GM21390 (cell line): ENCODE results near the gene RNF223.
"Not testable (repeated sequence)": the region's sequence is repeated elsewhere in the genome, so short reads cannot be mapped to it uniquely, and the experiment has no call there.

Experiments used
- ATAC-seq: cut with Tn5 transposase; IDR thresholded peaks from one replicate; pipeline ENCODE4 v1.9.1; 2021; ENCODE audit not compliant: unreplicated experiment

RNF223 gene

DNA sequence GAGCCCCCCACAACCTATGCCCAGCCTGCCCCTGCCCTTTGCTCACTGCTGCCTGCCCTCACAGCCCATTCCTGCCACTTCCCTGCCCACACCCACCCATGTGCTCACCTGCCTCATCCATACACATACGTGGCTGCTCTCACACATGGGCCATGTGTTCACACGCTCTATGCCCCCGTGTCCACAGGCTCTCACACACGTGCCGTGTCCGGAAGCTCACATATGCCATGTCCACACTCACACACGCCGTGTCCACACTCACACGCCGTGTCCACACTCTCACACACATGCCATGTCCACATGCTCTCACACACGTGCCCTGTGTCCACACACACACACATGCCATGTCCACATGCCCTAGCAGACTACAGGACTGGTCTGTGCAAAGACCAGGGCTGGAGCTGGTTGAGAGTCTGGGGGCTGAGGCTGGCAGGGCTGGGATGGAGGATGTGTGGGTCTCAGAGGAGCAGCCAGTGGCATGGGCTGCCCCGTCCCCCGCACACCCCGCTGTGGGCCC lies 583 bp upstream of the RNF223 start:
- no peak for ATAC-seq

DNA sequence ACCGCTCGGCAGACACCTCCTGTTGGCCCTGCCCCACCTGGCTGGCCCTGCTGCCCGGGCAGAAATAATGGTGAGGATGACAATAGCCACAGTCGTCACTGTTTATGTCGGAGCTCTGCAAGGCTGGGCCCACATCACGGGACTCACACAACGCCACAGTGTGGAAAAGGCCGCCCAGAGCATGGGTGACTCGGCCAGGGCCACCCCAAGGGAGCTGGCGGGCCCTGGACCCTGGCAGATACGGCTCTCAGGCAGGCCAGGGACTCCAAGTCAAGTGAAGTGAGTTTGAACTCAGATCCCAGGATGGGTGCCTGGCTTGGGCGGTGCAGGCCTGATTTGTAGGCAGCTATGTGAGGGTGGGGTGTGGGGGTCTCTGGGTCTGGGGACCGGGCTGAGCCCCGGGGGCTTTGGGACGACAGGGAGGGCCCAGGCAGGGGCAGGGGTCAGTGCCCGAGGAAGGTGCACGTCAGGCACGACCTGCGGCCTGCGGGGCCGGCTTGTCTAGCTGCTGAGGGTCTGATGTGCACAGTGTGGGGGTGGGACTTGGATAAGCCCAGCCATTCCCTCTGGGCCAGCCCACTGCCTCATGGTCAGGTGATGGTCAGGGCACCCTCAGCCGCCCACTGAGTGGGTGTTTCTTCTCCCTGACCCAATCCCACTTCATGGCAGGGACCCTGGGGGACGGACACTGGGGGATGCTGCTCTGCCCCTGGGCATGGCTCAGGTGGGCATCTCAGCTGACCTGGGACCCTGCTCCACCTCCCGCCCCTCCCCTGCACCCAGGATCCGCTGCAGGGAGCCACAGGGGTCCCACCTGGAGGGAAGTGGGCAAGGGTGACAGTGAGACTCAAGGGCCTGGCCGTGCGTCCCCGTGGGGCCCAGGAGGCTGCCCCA lies 1.0 kb downstream of the RNF223 start:
- ATAC-seq, result no peak

DNA sequence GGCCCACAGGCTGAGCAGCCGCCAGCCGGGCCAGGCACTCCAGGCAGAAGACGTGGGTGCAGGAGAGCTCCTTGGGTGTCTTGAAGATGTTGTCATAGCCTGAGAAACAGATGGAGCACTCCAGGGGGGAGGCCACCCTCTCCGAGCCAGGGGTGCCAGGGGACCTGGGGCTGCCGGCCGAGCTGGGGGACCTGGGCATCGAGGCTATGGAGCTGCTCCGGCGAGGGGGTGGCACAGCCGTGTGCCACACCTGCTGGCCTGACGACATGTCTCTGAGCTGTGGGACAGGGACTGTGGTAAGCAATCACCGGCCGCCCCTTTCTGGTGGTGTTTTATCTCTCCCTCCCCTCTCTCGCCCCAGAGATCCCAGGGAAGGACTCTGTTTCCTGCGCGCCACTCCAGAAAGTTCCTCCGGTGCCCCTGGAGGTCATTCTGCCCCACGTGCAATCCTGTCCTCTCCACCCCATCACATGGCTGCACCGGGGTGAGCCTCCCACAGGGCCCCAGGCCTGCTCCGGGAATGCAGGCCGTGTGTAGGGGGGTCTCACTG lies 1.7 kb downstream of the RNF223 start:
- no peak for ATAC-seq

DNA sequence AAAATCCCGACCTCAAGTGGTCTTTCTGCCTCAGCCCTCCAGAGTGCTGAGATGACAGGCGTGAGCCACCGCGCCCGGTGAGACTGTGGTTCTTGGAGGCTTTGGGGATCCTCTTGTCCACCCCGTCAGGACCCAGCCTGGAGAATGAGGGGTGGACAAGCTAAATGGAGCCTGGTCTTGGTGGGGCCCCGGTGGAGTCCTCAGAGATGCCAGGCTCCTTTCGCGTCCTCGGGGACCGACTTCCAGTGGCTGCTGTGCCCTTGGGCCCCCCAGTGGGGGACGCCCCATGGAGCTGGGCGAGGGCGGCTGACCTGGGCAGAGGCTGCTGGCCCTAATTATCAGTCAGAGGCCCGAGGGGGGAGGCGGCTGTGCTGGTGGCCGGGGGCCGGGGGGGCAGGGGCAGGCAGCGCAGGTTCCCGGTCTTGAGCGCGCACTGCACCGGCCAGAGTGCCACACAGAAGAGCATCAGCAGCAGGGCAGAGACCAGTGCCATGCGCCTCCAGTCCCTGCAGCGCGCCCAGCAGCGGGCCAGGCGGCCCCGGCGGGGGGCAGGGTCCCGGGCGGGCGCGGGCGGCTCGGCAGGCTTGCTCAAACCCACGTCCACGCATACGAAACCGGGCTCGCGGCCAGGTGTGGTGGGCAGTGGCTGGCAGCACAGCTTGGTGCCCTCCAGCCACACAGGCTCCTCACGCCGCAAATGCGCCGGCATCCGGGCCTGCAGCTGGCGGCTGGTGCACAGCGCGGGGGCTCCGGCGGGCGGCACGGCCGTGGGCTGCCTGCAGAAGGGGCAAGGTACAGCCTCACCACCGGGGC lies 2.4 kb downstream of the RNF223 start:
- no peak for ATAC-seq

DNA sequence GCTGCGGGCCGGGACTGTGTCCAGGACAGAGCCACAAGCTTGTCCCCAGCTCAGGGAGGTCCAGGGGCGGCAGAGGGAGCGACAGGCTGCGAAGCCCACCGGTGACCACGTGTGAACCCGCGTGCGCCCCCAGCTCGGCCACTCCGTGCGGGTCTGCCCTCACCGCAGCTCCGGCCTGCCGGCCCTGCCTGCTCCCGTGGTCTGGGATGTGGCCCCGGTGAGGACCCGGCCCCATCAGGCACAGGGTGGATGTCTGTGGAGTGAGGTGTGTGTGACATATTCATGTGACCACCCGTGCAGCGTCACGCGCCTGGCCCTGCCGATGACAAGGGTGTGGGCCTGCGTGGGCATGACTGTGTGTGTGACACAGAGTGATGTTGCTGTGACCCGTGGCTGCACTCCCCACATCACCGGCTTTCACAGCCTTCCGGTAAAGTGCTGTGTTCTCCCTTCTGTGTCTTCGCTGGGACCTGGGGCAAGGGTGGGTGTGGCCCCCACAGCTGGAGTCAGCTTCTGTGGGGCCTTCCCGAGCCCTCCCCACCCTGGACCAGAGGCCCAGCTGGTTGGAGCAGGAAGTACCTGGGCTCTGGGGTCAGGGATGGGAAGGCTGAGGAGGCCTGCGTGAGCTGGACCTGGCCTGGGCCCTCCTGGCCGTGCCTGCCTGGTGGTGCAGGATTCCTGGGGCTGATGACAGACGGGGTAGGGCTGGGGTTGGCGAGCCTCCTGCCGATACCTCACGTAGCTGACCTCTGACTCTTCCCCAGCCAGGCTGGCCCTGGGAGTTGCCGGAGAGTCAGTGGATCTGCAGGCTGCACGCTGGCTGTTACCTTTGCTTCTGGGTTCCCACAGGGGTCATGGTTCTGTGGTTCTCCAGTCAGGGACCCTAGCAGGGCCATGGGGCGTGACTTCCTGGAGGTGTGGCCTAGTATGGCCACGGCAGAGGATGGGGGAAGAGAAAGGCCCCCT lies 4.1 kb downstream of the RNF223 start:
- ATAC-seq, result no peak

DNA sequence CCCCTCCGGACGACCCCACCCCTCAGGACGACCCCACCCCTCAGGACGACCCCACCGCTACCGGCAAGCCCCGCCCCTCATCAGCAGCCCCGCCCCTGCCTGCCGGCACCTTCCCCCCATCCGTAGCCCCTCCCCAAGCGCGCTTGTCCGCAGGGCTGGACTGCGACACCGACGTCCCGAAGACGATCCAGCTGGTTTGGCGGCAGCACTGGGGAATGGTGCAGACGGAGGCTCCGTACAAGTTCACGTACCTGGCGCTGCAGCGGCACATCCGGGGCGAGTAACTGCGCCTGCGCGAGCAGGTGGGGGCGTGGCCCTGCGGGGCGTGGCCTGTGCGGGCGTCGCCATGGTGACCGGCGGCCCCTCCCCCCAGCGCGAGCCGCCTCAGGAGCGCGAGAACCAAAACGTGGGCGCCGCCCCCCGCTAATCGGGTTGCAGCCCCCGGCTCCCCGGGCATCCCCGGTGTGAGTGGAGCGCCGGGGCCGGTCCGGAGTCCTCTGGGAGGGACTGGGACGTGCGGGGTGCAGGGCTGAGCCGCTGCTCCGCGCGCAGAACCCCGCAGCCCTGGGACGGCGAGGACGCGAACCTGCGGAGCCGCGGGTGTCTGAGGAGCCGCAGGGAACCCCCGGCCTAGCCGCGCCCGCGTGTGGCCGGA lies 4.9 kb downstream of the RNF223 start:
- peak; percentile 45 for ATAC-seq

DNA sequence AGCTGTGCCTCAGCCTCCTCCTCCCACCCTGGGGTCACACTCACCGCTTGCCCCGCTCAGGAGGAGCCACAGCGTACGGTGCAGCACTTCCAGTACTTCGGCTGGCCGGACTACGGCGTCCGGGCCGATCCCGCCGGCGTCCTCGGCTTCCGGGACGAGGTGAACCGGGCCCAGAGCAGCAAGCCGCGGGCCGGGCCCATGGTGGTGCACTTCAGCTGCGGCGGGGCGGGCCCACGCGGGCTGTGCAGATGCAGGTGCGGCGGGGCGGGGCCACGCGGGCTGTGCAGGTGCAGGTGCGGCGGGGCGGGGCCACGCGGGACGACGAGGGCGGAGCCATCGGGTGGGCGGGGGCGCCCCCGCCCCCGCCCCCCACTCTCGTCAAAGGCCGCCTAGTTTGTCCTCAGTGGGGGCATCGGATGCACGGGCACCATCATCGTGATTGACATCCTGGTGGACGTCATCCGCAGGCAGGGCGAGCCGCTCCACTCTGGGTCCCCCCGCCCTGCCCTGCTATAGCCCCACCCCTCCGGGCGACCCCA lies 5.5 kb downstream of the RNF223 start:
- peak; percentile 15 for ATAC-seq

DNA sequence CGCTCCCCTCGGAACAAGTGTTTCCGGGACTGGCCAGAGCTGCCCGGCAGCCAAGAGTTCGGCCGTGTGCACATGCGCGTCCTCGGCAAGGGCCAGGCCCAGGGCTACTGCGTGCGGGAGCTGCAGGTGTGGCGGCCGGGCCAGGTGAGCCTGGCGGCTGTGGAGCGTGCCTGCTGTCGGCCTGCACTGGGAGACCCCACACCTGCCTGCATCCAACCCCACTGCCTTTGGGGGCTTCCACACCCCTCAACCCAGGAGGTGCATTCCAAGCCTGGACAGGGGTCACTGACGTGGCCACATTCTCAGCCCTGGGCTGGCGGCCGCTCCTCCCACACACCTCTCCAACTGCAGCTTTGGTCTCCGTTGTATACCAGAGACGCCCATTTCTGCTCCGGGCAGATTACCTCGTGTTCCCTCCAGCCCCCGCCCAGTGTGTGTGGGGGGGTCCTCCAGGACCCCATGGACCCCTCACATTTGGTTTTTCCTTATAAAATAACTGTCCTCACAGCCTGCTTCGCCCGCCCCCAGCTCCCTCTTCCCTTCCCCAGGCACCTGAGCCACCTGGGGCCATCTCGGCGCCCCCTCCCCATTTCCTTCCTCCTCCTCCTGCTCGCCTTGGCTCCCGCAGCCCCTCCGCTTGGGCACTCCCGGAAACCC lies 6.1 kb downstream of the RNF223 start:
- ATAC-seq, result no peak

DNA sequence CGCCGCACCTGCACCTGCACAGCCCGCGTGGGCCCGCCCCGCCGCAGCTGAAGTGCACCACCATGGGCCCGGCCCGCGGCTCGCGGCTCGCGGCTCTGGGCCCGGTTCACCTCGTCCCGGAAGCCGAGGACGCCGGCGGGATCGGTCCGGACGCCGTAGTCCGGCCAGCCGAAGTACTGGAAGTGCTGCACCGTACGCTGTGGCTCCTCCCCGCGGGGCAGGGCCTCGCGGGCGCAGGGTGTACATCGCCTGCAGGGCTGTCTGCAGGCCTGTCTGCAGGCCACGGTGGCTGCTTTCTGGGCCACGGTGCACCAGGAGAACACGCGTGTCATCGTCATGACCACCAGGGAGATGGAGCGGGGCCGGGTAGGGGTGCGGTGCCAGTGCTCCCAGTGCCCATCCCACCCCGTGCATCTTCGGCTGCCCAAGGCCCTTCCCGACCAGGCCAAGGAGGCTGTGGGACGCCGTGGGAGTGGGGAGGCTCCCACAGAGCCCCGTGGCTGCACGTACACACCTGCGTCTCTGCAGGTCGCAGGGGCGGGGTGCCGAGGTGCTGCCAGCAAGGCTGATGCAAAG lies 6.7 kb downstream of the RNF223 start:
- no peak for ATAC-seq

DNA sequence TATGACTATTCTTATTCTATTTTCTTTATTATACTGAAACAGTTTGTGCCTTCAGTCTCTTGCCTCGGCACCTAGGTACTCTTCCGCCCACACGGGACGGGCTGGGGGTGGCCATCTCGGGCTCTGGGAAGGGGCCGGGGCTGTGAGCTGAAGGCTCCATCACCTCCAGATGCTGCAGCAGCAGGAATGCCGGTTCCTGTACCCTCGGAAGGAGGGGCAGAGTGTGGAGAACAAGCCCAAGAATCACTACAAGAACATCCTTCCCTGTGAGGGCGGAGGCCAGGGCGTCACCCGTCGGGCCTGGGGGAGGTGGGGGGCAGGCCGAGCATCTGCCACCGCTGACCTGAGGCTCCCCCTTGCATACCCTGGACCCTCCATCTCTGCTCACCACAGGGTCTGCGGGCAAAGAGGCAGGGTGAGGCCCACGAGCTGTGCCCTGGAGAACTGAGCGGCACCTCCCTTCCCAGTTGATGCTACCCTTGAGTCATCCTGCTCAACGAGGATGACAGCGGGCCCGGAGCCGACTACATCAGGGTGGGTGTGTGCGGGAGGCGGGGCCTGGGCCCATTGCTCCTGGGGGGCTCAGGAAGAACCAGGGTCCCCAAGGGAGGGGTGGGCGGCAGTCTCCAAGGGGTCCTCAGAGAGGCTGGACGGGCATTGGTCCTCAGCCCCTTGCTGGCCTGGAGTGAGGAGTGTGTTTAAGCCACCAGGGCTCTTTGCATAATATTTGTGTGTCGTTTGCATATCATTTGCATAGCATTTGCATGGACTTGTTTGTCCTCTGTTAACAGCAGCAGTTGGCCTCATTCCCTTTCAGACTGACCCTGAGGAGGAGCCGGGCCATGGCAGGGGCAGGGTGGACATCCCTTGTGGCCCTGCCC lies 7.5 kb downstream of the RNF223 start:
- ATAC-seq, result no peak

DNA sequence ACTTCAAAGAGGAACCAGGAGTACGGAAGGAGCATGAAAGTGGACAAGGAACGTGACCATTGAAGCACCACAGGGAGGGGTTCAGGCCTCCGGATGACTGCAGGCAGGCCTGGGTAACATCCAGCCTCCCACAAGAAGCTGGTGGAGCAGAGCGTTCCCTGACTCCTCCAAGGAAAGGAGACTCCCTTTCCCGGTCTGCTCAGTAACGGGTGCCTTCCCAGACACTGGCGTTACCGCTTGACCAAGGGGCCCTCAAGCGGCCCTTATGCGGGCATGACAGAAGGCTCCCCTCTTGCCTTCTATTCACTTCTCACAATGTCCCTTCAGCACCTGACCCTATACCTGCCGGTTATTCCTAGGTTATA lies 8.2 kb downstream of the RNF223 start:
- not testable (repeated sequence) for ATAC-seq

DNA sequence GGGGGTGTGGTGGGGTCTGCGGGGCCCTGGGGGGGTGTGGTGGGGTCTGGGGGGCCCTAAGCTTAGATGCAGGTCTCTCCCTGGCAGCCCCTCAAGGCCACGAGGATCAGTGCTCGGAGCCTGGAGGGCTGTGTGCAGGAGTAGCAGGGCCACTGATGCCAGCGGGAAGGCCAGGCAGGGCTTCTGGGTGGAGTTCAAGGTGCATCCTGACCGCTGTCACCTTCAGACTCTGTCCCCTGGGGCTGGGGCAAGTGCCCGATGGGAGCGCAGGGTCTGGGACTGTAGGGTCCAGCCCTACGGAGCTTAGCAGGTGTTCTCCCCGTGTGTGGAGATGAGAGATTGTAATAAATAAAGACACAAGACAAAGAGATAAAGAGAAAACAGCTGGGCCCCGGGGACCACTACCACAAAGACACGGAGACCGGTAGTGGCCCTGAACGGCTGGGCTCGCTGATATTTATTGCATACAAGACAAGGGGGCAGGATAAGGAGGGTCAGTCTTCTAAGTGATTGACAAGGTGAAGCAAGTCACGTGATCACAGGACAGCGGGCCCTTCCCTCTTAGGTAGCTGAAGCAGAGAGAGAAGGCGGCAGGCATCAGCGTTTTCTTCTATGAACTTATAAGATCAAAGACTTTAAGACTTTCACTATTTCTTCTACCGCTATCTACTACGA lies 8.7 kb downstream of the RNF223 start:
- ATAC-seq, result no peak

DNA sequence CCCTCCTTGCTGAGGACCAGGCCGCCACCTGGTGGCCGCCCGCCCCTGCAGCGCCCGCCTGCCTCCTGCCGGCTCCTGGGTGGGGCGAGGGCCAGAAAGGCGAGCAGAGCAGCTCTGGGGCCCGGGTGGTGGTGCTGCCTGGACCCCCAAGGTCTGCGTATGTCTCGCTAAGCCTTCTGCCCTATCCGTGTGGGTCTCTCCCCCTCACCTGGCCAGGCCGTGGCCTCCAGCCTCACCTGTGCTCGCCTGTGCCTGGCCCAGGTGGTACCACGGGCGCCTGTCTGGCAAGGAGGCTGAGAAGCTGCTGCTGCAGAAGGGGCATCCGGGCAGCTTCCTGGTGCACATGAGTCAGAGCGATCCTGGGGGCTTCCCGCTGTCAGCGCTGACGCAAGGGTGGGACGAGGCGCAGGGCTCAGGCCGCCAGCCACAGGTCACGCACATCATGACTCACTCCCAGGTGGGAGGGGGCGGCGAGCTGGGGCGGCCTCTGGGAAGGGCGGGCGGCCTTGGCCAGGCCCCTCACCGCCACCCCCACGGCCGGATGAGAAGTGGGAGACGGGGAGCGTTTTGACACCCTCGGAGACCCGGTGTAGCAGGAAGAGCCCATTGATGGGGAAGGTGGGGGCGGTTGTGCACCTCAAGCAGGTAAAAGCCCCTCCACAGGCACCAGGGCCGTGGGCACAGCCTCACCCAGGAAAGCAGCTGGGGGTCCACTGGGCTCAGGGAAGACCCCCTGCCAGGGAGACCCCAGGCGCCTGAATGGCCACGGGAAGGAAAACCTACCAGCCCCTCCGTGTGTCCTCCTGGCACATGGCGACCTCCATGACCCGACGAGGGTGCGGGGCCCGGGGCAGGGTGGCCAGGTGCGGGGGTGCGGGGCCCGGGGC lies 9.9 kb downstream of the RNF223 start:
- peak; percentile 44 for ATAC-seq

DNA sequence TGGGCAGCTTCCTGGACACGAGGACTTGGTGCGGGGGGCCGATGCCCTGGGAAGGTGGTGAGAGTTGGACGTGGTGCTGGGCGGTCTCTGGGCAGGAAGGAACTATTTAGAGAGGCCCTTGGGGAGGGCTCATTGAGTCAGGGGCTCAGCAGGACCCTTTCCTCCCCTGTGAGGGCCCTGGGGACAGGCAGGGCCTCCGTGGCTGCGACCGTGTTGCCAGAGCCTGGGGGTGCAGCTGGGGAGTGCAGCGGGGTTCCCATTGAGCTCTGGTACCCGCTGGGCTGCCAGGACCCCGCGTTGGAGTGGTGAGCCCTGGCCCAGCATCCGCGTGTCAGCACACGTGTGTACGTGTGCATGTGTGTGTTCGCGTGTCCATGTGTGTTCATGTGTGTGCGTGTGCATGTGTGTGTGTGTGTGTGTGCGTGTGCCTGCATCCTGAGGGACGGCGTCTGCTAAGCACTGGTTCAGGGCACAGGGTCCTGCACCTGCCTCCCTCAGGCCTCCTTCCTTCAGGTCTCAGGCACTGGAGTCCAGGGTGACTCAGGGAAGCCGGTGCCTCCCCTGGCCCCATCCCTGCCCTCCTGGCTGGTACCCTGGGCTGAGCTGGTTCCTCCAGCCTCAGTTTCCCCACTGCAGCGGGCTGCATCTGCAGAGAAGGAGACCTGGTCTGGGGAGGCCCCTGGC lies 10.7 kb downstream of the RNF223 start:
- no peak for ATAC-seq

DNA sequence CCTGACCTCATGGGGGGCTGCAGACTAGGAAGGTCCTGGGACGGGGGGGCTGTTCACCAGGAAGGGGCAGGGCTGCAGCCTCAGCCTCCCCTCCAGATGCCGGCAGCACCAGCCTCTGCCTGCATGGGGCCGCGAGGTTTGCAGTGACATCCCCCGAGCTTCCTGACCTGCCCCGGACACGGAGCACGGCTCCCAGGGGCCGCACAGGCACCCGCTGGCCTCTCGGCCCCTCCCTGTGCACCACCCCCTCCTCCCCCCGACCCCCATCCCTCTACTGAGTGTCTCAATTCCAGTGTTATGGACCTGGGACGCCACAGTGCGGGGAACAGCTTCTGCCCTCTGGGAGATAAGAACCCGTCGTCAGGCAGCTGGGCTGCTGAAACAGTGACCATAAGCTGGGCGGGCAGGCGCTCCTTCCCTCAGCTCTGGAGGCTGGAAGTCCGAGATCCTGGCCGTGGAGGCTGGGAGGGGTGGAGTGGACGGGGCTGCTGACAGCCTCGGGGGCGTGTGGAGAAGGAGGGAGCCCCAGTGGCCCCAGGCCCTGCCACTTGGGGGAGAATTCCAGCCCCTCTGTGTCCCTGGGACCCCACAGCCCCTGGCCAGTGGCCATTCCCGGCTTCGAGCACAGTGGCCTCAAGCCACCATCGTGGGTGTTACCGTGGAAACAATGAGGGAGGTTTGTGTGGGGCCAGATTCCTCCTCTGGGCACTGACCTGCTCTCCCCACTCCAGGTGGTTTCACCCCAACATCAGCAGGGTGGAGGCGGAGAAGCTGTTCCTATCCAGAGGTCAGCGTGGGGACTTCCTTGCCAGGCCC lies 11.6 kb downstream of the RNF223 start:
- ATAC-seq, result no peak
